ENCODE measurements around the gene HDC.

Gene HDC

DNA sequence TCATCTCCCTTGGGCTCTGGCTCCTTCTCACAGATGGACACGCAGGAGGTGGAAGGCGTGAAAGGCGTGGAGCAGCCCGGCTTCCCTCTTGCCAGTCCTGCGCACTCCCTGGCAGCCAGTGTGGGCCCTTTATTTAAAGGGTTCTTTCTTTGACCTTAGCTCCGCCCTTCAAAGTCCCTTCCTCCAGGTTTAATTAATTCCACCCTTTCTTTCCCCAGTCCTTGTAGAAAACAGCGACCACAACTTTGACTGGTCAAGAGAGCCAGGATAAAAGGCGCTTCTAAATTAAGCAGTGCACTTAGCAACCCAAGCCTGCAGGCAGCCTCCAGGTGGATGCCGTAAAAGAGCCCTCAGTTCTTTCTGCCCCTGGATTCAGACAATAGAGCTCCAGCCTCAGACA lies at the start of gene HDC:
HDC (minus strand) TSS at position 107 of the 400 bp plus-strand sequence; CDS start at position 4, 103 bp downstream.
- no peak for DNase-seq

DNA sequence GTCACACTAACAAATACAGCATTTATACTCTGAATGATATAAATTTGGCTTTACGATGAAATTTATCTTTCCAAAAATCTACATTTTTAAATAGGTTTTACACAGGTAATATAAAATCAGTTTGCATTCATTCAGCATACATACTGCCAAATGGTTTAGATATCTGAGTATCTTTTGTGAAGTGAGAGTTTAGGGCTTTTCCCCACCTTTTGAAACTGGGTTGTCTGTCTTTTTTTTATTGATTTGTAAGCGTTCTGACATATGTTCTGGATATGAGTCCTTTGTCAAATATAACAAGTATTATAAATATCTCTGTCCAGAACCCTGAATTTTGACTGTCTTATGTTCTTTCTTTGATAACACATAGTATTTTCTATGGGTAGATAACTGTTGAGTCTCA lies 47.1 kb upstream of the HDC start:
- DNase-seq: no peak

GRCh38 chr15:50307799-50308198 lies 42.3 kb upstream of the HDC start:
- no peak for DNase-seq

DNA sequence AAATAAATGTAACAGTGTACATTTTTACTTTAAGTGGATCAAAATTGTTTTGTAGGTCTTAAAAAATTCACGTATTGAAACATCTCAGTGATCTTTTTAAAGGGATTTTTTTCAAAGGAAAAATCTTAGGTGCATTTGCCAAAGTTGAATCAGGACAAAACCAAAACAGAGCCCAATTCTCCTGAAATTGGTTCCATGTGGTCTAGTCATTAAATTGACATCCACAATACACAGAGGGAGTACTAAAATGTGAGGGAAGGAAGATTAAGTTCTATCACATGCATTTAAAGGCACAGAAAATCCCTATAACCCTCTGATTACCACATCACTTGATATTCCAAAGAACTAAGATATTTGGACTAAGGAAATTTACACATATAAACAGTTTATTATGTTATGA lies 39.3 kb upstream of the HDC start:
- DNase-seq: no peak

- DNase-seq: no peak
Measured at GRCh38 chr15:50302581-50302980, 37.1 kb upstream of the HDC start.

GRCh38 chr15:50298340-50298739 lies 32.8 kb upstream of the HDC start:
- no peak for DNase-seq

DNA sequence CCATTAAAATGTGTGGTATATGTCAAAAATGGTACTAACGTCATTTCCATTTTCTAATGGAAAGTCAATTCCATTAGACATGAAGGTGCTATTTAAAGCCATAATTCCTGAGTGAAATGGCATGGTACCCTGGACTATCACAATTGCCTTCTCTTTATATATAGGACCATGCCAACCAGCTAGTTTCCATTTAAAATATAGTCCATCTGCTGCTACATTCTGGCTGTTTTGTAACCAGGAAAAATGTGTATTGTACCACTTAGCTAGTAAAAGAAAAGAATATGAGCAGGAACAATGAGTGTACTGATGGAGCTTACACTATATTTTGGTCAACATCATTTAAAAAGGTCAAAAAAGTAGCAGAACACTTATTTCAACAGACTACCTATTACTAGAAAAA lies 30.4 kb upstream of the HDC start:
- DNase-seq: no peak

- DNase-seq: no peak
Measured at GRCh38 chr15:50289749-50290148, 24.2 kb upstream of the HDC start.

DNA sequence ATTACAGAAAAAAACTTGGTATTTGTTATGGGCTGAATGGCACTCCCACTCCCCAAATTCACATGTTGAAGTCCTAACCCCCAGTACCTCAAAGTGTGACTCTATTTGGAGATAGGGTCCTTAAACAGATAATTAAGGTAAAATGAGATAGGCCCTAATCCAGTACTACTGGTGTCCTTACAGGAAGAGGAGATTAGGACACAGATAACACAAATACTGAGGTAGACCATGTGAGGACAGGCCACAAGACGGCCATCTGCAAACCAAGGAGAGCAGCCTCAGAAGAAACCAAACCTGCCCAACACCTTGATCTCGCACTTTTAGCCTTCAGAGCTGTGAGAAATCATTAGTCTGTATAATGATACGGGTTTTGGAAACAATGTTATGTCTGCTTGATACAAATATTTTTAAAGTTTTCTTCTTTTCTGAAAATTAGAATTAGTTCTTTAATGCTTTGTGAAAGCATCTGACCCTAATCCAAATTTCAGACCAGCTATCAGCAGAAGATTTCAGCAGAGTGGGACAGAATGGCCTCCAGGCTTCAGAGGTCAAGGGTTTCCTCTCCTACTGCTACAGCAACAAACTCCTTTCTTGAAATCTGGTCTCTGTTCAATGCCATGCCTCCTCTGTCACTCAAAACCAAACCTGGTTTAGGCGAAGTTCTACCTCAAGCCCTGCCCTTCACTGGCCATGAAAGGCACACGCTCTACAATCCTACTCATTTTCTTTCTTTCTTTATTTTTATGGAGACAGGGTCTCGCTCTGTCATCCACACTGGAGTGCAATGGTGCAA lies 22.0 kb upstream of the HDC start:
- no peak for DNase-seq

GRCh38 chr15:50281427-50281826 lies 15.9 kb upstream of the HDC start:
- DNase-seq: no peak

- DNase-seq: no peak
Measured at GRCh38 chr15:50280271-50280670, 14.7 kb upstream of the HDC start.

DNA sequence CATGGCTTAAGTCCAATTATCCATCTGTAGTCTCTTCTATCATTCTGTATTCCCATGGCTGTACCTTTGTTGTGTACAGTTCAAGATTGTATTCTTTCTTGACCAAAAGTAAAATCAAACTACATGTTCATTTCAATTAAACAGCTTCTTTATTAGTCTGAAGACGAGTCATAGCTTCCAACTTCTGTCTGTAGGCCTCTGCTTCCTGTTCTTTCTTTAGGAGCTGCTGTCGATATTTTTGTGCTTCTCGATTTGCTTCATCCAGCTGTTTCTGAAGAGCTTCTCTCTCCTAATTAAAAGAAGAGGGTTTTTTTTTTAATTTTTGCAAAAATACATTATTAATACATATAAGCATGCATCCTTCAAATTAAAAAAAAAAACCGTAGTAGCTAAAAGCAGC lies 13.0 kb upstream of the HDC start:
- DNase-seq: no peak

DNA sequence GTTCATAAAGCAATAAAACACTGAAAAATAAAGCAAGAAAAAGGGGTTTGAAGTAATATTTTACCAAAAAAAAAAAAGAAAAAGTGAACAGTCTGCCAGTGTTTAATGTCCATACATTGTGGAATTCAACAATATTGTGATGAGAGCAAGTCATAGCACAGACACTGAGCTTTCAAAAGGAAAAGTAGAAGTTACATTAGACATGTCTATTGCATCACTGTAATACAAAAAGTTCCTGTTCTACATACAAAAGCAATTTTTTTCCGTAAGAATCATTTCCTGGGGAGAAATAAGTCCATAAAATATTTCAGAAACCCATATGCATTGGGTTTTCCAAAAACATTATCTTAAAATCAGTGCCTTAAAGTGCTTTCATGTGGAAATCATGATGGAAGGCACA lies 11.8 kb upstream of the HDC start:
- no peak for DNase-seq

DNA sequence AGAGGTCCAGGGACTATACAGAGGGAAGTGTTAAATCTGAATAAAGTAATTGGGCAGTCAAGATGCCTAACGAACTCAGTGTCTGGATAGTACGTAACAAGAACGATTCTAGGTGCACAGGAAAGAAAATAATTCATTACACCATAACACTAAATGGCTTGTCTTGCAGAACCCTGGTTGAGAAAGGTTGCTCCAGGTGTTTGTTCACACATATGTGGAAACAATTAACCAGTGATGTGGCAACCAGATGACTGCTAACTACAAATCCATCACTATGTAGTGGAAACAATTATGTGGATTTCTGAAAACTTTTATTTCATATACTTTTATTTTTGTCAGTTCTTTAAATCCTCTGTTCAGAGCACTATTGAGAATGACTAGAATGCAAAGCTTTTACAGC lies 10.4 kb upstream of the HDC start:
- no peak for DNase-seq

- no peak for DNase-seq
Measured at GRCh38 chr15:50275091-50275490, 9.6 kb upstream of the HDC start.

GRCh38 chr15:50267577-50267976 lies 2.1 kb upstream of the HDC start:
- no peak for DNase-seq

GRCh38 chr15:50262533-50262932 lies 3.0 kb downstream of the HDC start:
- no peak for DNase-seq

GRCh38 chr15:50261981-50262380 lies 3.5 kb downstream of the HDC start:
- no peak for DNase-seq

DNA sequence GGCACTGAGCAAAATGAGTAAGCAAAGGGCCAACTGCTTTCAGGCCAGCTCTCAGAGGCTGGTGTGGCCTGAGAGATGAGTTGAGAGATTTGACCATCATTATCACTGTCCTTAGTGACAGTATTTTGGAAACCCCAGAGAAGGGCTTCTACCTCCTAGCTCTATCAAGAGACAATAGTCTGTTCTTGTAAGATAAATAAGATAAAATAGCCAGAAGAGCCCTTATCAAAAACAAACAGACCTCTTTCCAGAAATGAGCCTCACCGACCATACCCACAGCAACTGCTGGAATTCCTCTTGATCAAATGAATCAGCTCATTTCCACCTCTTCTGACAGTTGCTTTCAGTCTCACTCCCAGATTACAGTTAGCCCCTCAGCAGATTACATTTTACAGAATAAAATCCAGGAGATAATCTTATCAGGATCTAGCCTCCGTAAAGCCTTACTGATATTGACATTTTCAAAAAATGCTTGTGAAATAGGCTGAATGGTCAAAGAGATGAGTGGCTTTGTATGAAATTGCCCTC lies 4.5 kb downstream of the HDC start:
- no peak for DNase-seq

DNA sequence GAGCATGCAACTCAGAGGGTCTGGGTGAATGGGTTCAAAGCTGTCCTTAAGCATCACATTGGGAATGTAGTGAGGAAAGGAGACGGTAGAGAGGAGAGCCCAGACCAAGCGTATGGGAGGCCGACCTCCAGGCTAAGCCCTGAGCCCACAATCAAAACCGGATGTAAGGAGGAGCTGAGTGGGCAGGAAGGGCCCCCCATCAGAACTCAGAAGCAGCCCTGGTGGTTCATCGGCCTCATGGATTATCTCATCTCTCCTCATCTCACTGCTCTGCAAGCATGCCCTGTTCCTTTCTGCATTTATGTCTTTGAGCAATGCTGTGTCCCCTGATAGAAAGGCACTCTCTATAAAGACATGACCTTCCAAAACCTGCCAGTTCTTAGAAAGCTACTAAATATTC lies 6.2 kb downstream of the HDC start:
- no peak for DNase-seq

DNA sequence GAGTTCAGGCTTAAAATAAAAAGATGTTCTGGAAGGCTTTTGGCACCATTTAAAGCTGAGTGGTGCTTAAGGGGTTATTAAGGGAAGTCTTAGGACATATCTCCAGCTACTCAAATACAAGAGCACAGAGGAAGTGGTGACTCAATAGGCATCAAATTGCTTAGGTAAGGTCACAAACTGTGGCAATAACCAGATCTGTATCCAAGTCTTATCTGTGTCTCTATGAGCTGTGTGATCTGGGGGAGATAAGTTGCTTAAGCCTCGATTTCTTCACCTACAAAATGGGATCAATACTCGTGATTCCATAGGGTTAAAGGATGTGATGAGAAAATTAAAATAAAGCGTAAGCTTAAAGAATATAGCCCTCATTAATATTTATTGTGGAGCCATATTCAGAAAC lies 7.6 kb downstream of the HDC start:
- no peak for DNase-seq

DNA sequence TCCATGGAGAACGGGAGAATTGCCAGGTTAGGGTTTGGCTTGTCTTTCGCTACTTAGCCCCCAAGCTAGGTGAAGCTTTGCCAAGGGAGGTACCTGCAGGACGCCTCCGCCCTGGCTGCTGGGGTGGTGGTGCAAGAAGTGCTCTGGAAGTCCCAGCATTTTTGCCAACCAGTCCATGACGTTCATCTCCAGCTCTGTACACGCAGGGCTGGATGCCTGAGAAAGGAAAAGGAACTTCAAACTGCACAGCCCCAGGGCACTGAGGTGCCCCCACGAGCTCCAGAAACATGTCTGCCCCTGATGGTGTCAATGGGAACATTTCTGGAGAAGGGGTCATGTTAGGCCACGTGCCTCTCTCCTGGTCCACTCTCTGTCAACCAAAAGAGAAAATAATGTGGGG lies 8.2 kb downstream of the HDC start:
- DNase-seq: no peak

DNA sequence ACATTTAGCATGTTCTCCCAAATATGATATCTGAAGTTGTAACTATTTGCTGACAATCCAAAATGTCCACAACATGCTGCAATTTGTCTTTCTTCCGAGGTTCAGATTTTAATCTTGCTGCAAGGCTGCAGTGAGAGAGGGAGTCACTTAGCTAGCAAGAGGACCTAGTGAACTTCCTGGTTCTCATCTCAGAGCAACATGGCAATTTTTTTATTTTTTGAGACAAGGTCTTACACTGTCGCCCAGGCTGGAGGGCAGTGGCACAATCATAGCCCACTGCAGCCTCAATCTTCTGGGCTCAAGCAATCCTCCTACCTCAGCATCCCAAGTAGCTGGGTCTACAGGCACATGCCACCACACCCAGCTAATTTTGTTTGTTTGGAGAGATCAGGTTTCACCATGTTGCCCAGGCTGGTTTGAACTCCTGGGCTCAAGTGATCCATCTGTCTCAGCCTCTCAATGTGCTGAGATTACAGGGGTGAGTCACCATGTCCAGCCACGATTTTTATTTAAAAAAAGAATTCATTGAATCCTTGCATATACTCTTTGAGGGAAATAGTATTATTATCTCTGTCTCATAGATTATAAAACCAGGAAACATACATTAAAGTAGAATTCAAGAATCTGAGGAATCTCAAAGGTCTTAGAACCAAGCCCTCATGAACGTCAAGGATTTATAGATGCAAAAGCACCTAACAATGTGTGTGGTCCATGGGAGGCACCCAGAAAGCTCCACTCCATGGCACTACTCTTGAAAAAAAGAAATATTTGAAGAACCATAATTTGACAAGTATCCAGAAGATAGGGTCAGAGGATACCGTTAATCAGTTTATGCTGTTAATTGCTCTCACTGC lies 9.1 kb downstream of the HDC start:
- DNase-seq: no peak

DNA sequence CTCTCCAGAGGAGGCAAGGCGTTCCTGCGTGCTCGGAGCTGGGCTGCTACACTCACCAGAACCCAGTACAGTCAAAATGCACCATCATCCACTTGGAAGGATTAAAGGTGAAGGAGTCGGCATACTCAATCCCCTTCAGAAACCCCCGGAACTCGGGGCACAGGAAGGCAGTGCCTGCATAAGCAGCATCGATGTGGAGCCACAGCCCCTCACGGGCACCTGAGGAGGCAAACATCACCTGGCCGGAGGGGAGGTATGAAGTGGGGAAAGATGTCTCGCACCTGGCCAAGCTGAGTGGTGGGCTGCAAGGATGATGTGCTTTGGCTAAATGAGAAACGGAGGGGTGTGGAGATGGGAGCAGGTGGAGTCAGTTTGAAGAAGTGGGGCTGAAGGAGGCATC lies 13.0 kb downstream of the HDC start:
- DNase-seq: no peak

All from right forelimb (tissue), 1 donor.